OCI-LY7 (cell line): Measurements from ENCODE around the gene PRKG1. TPM values are rescaled to one million over a fixed set of nuclear protein-coding genes. Genes with fewer than 3 reads are reported as not detected.

ENCODE experiments used
- BruUV-seq: library from RNA; stranded (reverse); fragments of 400-500 nt; replicated peaks from 2 replicates; lab custom pipeline; 2021; lab: Mats Ljungman, UMichigan
- CTCF ChIA-PET: fragments of 300-600 bp; sonication (Branson Sonifier 250); formaldehyde crosslinking; loops from one replicate; lab custom pipeline; 2022; ENCODE audit warnings: antibody characterized with exemption; ENCODE audit not compliant: unreplicated experiment; lab: Charles Lee
- POLR2A ChIA-PET: fragments of 300-600 bp; sonication (Branson Sonifier 250); formaldehyde crosslinking; loops from one replicate; lab custom pipeline; 2022; ENCODE audit warnings: antibody characterized with exemption; lab: Charles Lee
- DNase-seq: peaks from one replicate; pipeline ENCODE4 v3.0.0-alpha.2; 2015; ENCODE audit warnings: low spot score
- H2AFZ ChIP-seq: fragments of 200-600 bp; sonication (generic), shearing (Covaris generic); 2 replicates; pipeline ENCODE4 v1.6.1; 2014; ENCODE audit warnings: mild to moderate bottlenecking, antibody characterized with exemption, low read length, moderate library complexity
- H3K27ac ChIP-seq: fragments of 200-600 bp; sonication (generic); 2 replicates; pipeline ENCODE4 v1.5.1; 2014; ENCODE audit warnings: mixed run types, low read depth, mild to moderate bottlenecking, moderate library complexity, low read length, inconsistent platforms; ENCODE audit not compliant: poor library complexity, severe bottlenecking
- H3K36me3 ChIP-seq: fragments of 200-600 bp; sonication (generic); 2 replicates; pipeline ENCODE4 v1.6.1; 2014; ENCODE audit warnings: mild to moderate bottlenecking, antibody characterized with exemption, low read length, moderate library complexity, mixed read lengths; ENCODE audit not compliant: insufficient read depth
- H3K4me1 ChIP-seq: fragments of 200-600 bp; sonication (generic); 2 replicates; pipeline ENCODE4 v1.5.1; 2014; ENCODE audit warnings: mild to moderate bottlenecking, low read length; ENCODE audit not compliant: insufficient read depth, poor library complexity, severe bottlenecking
- H3K4me2 ChIP-seq: fragments of 200-600 bp; sonication (generic); 2 replicates; pipeline ENCODE4 v1.6.1; 2014; ENCODE audit warnings: mild to moderate bottlenecking, low read length
- H3K4me3 ChIP-seq: fragments of 200-600 bp; sonication (generic); 2 replicates; pipeline ENCODE4 v1.5.1; 2014; ENCODE audit warnings: mild to moderate bottlenecking, low read depth, low read length; ENCODE audit not compliant: poor library complexity, severe bottlenecking
- H3K79me2 ChIP-seq: fragments of 200-600 bp; sonication (generic); 2 replicates; pipeline ENCODE4 v1.6.1; 2016; ENCODE audit warnings: low read depth, mild to moderate bottlenecking, low read length, moderate library complexity, mixed read lengths; ENCODE audit not compliant: insufficient read depth
- H3K9me2 ChIP-seq: fragments of 200-600 bp; sonication (generic); 2 replicates; pipeline ENCODE4 v1.6.1; 2016; ENCODE audit warnings: mild to moderate bottlenecking, low read length, mixed read lengths; ENCODE audit not compliant: insufficient read depth
- H3K9me3 ChIP-seq: fragments of 200-600 bp; sonication (generic); 2 replicates; pipeline ENCODE4 v1.6.1; 2014; ENCODE audit warnings: mild to moderate bottlenecking, mixed run types, low read length, mixed read lengths
- H4K20me1 ChIP-seq: fragments of 200-600 bp; sonication (generic); 2 replicates; pipeline ENCODE4 v1.6.1; 2014; ENCODE audit warnings: mild to moderate bottlenecking, antibody characterized with exemption, low read length, moderate library complexity, mixed read lengths; ENCODE audit not compliant: insufficient read depth
- CTCF ChIP-seq: fragments of 200-600 bp; sonication (generic); conservative IDR thresholded peaks from 2 replicates; pipeline ENCODE4 v1.5.1; 2014; ENCODE audit warnings: mild to moderate bottlenecking, antibody characterized with exemption, low read length, moderate library complexity, mixed read lengths
- EZH2phosphoT487 ChIP-seq: fragments of 200-600 bp; sonication (generic); IDR thresholded peaks from 2 replicates; pipeline ENCODE4 v1.6.1; 2018; ENCODE audit warnings: low read depth, borderline replicate concordance, mild to moderate bottlenecking, mixed run types, antibody characterized with exemption, low read length, moderate library complexity, mixed read lengths
- intact Hi-C: fragments of 100-400 bp; cut with micrococcal nuclease; formaldehyde crosslinking; loops from one replicate; pipeline ENCODE4 v1.10.0; 2022; ENCODE audit not compliant: unreplicated experiment
- total RNA-seq, 2 experiments: library from RNA; depleted of rRNA in 1 of 2; stranded (reverse); fragments of >200 nt in 1 of 2; shearing (Covaris generic) in 1 of 2; gene quantifications; 2 replicates each; pipeline ENCODE4 v1.2.3, GENCODE V29; 2014 to 2022

The PRKG1 gene
- total RNA-seq, 2 experiments from 2014 or later, result not detected

- Histone ChIP-seq H4K20me1 (no peaks in the 10 kb centered on the region), H3K4me1 (no peaks in the 10 kb centered on the region), H3K9me3 (no peaks in the 10 kb centered on the region), H3K4me3 (no peak overlapping the region), H3K36me3 (no peaks in the 10 kb centered on the region), H3K9me2 (no peaks in the 10 kb centered on the region), H2AFZ (no peak overlapping the region), H3K79me2 (no peaks in the 10 kb centered on the region), H3K4me2 (no peak overlapping the region), H3K27ac (no peak overlapping the region)
- TF ChIP-seq CTCF (no peak), EZH2phosphoT487 (no peak)
- ChIA-PET CTCF (no interaction called here), POLR2A (no interaction called here)
- no peak for DNase-seq
- intact Hi-C loops, result no loop called here
- BruUV-seq, result no TSS peak
Measured at GRCh38 chr10:52129410-52130178, 1055.3 kb downstream of the PRKG1 start.

GRCh38 chr10:52135101-52135500 lies 1060.8 kb downstream of the PRKG1 start:
- POLR2A ChIA-PET, result no interaction called here
- Histone ChIP-seq H3K27ac (no peak overlapping the region), H2AFZ (no peak overlapping the region), H3K9me2 (no peaks in the 10 kb centered on the region), H3K36me3 (no peaks in the 10 kb centered on the region), H3K4me1 (no peaks in the 10 kb centered on the region), H3K4me2 (no peak overlapping the region), H4K20me1 (no peaks in the 10 kb centered on the region), H3K79me2 (no peaks in the 10 kb centered on the region), H3K9me3 (no peaks in the 10 kb centered on the region), H3K4me3 (no peak overlapping the region)
- intact Hi-C loops, result no loop called here
- CTCF ChIA-PET, result no interaction called here
- TF ChIP-seq CTCF, result no peak
- TF ChIP-seq EZH2phosphoT487, result no peak
- BruUV-seq, result no TSS peak
- no peak for DNase-seq

GRCh38 chr10:52136921-52137320 lies 1062.6 kb downstream of the PRKG1 start:
- ChIA-PET CTCF (no interaction called here), POLR2A (no interaction called here)
- Histone ChIP-seq H3K27ac (no peak overlapping the region), H3K9me3 (no peaks in the 10 kb centered on the region), H3K4me3 (no peak overlapping the region), H3K4me2 (no peak overlapping the region), H2AFZ (no peak overlapping the region), H3K36me3 (no peaks in the 10 kb centered on the region), H3K4me1 (no peaks in the 10 kb centered on the region), H3K9me2 (no peaks in the 10 kb centered on the region), H3K79me2 (no peaks in the 10 kb centered on the region), H4K20me1 (no peaks in the 10 kb centered on the region)
- TF ChIP-seq EZH2phosphoT487 (no peak), CTCF (no peak)
- no peak for DNase-seq
- BruUV-seq, result no TSS peak
- intact Hi-C loops, result no loop called here
